ENCODE measurements around the gene SIGMAR1. TPM values are rescaled to one million over a fixed set of nuclear protein-coding genes. Genes with fewer than 3 reads are reported as not detected.
"Not testable (repeated sequence)": the region's sequence is repeated elsewhere in the genome, so short reads cannot be mapped to it uniquely, and the experiment has no call there.

The SIGMAR1 gene
- total RNA-seq, 4 donors from 2014 or later: 48.6 to 89.7 (median 76.6) TPM

GRCh38 chr9:34647084-34647403 is 9.5 kb upstream of the SIGMAR1 start:
- Histone ChIP-seq H3K4me1 (peaks cover 29 to 35% of the 10 kb centered on the region in 2 donors), H3K27me3 (no peaks in the 10 kb centered on the region), H3K9me3 (no peaks in the 10 kb centered on the region), H3K36me3 (peaks cover 7 to 14% of the 10 kb centered on the region in 2 donors), H3K4me3 (replicated peaks in 1 of 3) (peak overlapping the region; percentile 46 to 80 (median 66)), H3K27ac (peak overlapping the region; percentile 79 to 83 (median 80))
- intact Hi-C loops (cut with DNase I): no loop called here
- no peak for DNase-seq
- TF ChIP-seq CTCF (IDR thresholded peaks at IDR 0.05) (no peak), POLR2A (IDR thresholded peaks at IDR 0.05) (no peak)
- 7% methylated on average over 3 of the region's 8 CpGs; no CpG with 5 or more reads in 1 of the 2 donors for WGBS, 2 donors

- 12 to 35% methylated on average over 6 to 18 of the region's 43 CpGs for WGBS, 2 donors
- intact Hi-C loops (cut with DNase I): no loop called here
- H3K4me1 ChIP-seq: peaks cover 26 to 29% of the 10 kb centered on the region in 2 donors
- H3K9me3 ChIP-seq: no peaks in the 10 kb centered on the region
- H3K36me3 ChIP-seq: peaks cover 7 to 14% of the 10 kb centered on the region in 2 donors
- H3K27ac ChIP-seq: peak within 1 kb of the TSS; percentile 79 to 83 (median 80)
- TF ChIP-seq POLR2A (IDR thresholded peaks at IDR 0.05) (peak in 1 of 2 donors; percentile 93), CTCF (IDR thresholded peaks at IDR 0.05) (peak in 3 of 6 experiments; percentile 9 to 41 (median 39))
- peak within 1 kb of the TSS; percentile 46 to 80 (median 66) for H3K4me3 ChIP-seq (replicated peaks in 1 of 3)
- peak; percentile 98 for DNase-seq
- H3K27me3 ChIP-seq: no peaks in the 10 kb centered on the region
Observed at GRCh38 chr9:34646211-34647083, 8.9 kb upstream of the SIGMAR1 start, which contains the start of gene GALT. TSS of gene GALT (plus strand) at chr9:34646675. CDS start at chr9:34646705, 30 bp downstream.

GRCh38 chr9:34644766-34645314 is 7.3 kb upstream of the SIGMAR1 start:
- peaks cover 17 to 21% of the 10 kb centered on the region in 2 donors for H3K4me1 ChIP-seq
- H3K4me3 ChIP-seq (replicated peaks in 1 of 3): no peak overlapping the region
- no peaks in the 10 kb centered on the region for H3K27me3 ChIP-seq
- no peaks in the 10 kb centered on the region for H3K9me3 ChIP-seq
- no peak overlapping the region for H3K27ac ChIP-seq
- intact Hi-C loops (cut with DNase I): no loop called here
- DNase-seq: no peak
- peaks cover 7 to 14% of the 10 kb centered on the region in 2 donors for H3K36me3 ChIP-seq
- TF ChIP-seq POLR2A (IDR thresholded peaks at IDR 0.05) (no peak), CTCF (IDR thresholded peaks at IDR 0.05) (no peak)

GRCh38 chr9:34642679-34643078 is 5.1 kb upstream of the SIGMAR1 start:
- no peak for DNase-seq
- Histone ChIP-seq H3K9me3 (no peaks in the 10 kb centered on the region), H3K36me3 (no peaks in the 10 kb centered on the region), H3K4me3 (replicated peaks in 1 of 3) (no peak overlapping the region), H3K4me1 (peaks cover 17 to 23% of the 10 kb centered on the region in 2 donors), H3K27me3 (no peaks in the 10 kb centered on the region), H3K27ac (no peak overlapping the region)
- no peak for TF ChIP-seq POLR2A (IDR thresholded peaks at IDR 0.05)
- no peak for TF ChIP-seq CTCF (IDR thresholded peaks at IDR 0.05)
- WGBS, 2 donors: 95 to 97% methylated on average over 1 of the region's 1 CpG
- intact Hi-C loops (cut with DNase I): no loop called here

DNA sequence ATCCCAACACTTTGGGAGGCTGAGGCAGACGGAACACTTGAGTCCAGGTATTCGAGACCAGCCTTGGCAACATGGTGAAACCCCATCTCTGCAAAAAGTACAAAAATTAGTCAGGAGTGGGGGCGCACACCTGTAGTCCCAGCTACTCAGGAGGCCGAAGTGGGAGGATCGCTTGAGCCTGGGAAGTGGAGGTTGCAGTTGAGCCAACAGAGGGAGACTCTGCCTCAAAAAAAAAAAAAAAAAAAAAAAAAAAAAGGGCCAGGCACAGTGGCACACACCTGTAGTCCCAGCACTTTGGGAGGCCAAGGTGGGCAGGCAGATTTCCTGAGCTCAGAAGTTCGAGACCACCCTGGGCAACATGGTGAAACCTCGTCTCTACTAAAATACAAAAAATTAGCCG is 1.7 kb upstream of the SIGMAR1 start:
- DNase-seq; H3K4me3 ChIP-seq (replicated peaks in 1 of 3); H3K9me3 ChIP-seq; H3K27ac ChIP-seq; H3K27me3 ChIP-seq; H3K36me3 ChIP-seq: not testable (repeated sequence)
- WGBS, 2 donors: 82 to 96% methylated on average over 8 of the region's 8 CpGs
- intact Hi-C loops (cut with DNase I): loop anchor here (10.0 kb wide), 1 partner anchor 65 kb away; no protein-coding TSS in a partner anchor
- peaks cover 16 to 18% of the 10 kb centered on the region in 2 donors for H3K4me1 ChIP-seq
